ENCODE data around the gene RAB3GAP2.
"Not testable (repeated sequence)": the region's sequence is repeated elsewhere in the genome, so short reads cannot be mapped to it uniquely, and the experiment has no call there.

The RAB3GAP2 gene

GRCh38 chr1:220151454-220151853 is 120.8 kb downstream of the RAB3GAP2 start:
- DNase-seq (ENCODE audit: low read depth in 2 of 2) = no peak

GRCh38 chr1:220149742-220150141 is 122.5 kb downstream of the RAB3GAP2 start:
- DNase-seq (ENCODE audit: low read depth in 2 of 2) = no peak

- DNase-seq (ENCODE audit: low read depth in 2 of 2) = no peak
Measured at GRCh38 chr1:220144051-220144450, 128.2 kb downstream of the RAB3GAP2 start.

- DNase-seq (ENCODE audit: low read depth in 2 of 2) = no peak
Measured at GRCh38 chr1:220139966-220140365, 132.3 kb downstream of the RAB3GAP2 start.

- DNase-seq (ENCODE audit: low read depth in 2 of 2) = no peak
Measured at GRCh38 chr1:220137019-220137786, 135.1 kb downstream of the RAB3GAP2 start.

- no peak for DNase-seq (ENCODE audit: low read depth in 2 of 2)
Measured at GRCh38 chr1:220135755-220136154, 136.5 kb downstream of the RAB3GAP2 start.

- no peak for DNase-seq (ENCODE audit: low read depth in 2 of 2)
Measured at GRCh38 chr1:220129479-220130210, 142.6 kb downstream of the RAB3GAP2 start.

GRCh38 chr1:220127076-220127475 is 145.2 kb downstream of the RAB3GAP2 start:
- DNase-seq (ENCODE audit: low read depth in 2 of 2) = no peak

- DNase-seq (ENCODE audit: low read depth in 2 of 2) = no peak
Measured at GRCh38 chr1:220124542-220124941, 147.7 kb downstream of the RAB3GAP2 start.

GRCh38 chr1:220123889-220124288 is 148.4 kb downstream of the RAB3GAP2 start:
- no peak for DNase-seq (ENCODE audit: low read depth in 2 of 2)

GRCh38 chr1:220123066-220123465 is 149.2 kb downstream of the RAB3GAP2 start:
- no peak for DNase-seq (ENCODE audit: low read depth in 2 of 2)

- DNase-seq (ENCODE audit: low read depth in 2 of 2) = no peak
Measured at GRCh38 chr1:220121791-220122530, 150.3 kb downstream of the RAB3GAP2 start.

- DNase-seq (ENCODE audit: low read depth in 2 of 2) = no peak
Measured at GRCh38 chr1:220119043-220119512, 153.2 kb downstream of the RAB3GAP2 start.

- no peak for DNase-seq (ENCODE audit: low read depth in 2 of 2)
Measured at GRCh38 chr1:220113136-220113695, 159.0 kb downstream of the RAB3GAP2 start.

GRCh38 chr1:220112600-220112999 is 159.7 kb downstream of the RAB3GAP2 start:
- DNase-seq (ENCODE audit: low read depth in 2 of 2) = not testable (repeated sequence)

GRCh38 chr1:220110473-220110872 is 161.8 kb downstream of the RAB3GAP2 start:
- not testable (repeated sequence) for DNase-seq (ENCODE audit: low read depth in 2 of 2)

GRCh38 chr1:220099826-220100225 is 172.4 kb downstream of the RAB3GAP2 start:
- no peak for DNase-seq (ENCODE audit: low read depth in 2 of 2)

All from stimulated activated CD4-positive, alpha-beta T cell treated with anti-CD3 and anti-CD28 coated beads, Interleukin-12 subunit alpha, Interleukin-12 subunit beta, amount 100 ng/mL, for 24 hours (primary cell).